Body of pancreas (tissue), 4 donors: ENCODE measurements around the gene C1orf167. TPM values are rescaled to one million over a fixed set of nuclear protein-coding genes. Genes with fewer than 3 reads are reported as not detected.

Experiments
- ATAC-seq: fragments of 150-250 bp; one replicate; pipeline ENCODE4 v1.9.1; 2016
- DNase-seq, 4 donors: peaks; one replicate each; pipeline ENCODE4 v3.0.0-alpha.2; 2019
- H3K27ac ChIP-seq, 4 donors: fragments of 200-600 bp; sonication (generic); 1 replicate in 3 of 4; 2 replicates in 1 of 4; pipeline versions ENCODE4 v1.5.1 to v1.6.1; 2016 to 2019; ENCODE audit warnings: mild to moderate bottlenecking in 1 of 4, mixed read lengths in 1 of 4, moderate library complexity in 1 of 4
- H3K27me3 ChIP-seq, 2 donors: fragments of 200-600 bp; sonication (generic); one replicate each; pipeline ENCODE4 v1.6.0; 2016; ENCODE audit warnings: mild to moderate bottlenecking in 1 of 2
- H3K36me3 ChIP-seq, 2 donors: fragments of 200-600 bp; sonication (generic); replicated peaks in 1 of 2; 2 replicates each; pipeline ENCODE4 v1.5.1; 2016; ENCODE audit warnings: low read depth in 2 of 2; ENCODE audit not compliant: insufficient read depth in 1 of 2
- H3K4me1 ChIP-seq: fragments of 200-600 bp; sonication (generic); one replicate; pipeline ENCODE4 v1.6.0; 2016
- H3K4me3 ChIP-seq, 2 donors: fragments of 200-600 bp; sonication (generic); 1 replicate in 1 of 2; 2 replicates in 1 of 2; pipeline ENCODE4 v1.5.1; 2016 to 2019
- H3K9me3 ChIP-seq, 3 donors: fragments of 200-600 bp; sonication (generic); 1 replicate in 2 of 3; 2 replicates in 1 of 3; pipeline ENCODE4 v1.5.1; 2016
- POLR2A ChIP-seq, 3 donors: fragments of 450-650 bp; IDR thresholded peaks; one replicate each; pipeline ENCODE4 v1.6.1; 2016; ENCODE audit warnings: antibody characterized with exemption in 3 of 3, mild to moderate bottlenecking in 2 of 3
- WGBS, 2 donors: methylation state at CpG; one replicate each; pipeline ENCODE4 v1.1.5; 2017; 5-methylcytosine and 5-hydroxymethylcytosine counted together
- intact Hi-C: fragments of 100-400 bp; cut with DNase I; formaldehyde crosslinking; loops from one replicate; pipeline ENCODE4 v1.15.1; 2023
- total RNA-seq, 2 donors: library from RNA; depleted of rRNA; stranded (reverse); fragments of >200 nt; gene quantifications; one replicate each; pipeline ENCODE4 v1.1.0, GENCODE V29; 2016
- TF ChIP-seq, protein P1 (sequence below), 7 experiments: fragments of 450-650 bp in 4 of 7; fragments of 200-600 bp in 3 of 7; sonication (generic) in 3 of 7; IDR thresholded peaks; one replicate each; pipeline ENCODE4 v1.5.1; 2016 to 2019; ENCODE audit warnings: antibody characterized with exemption in 7 of 7

C1orf167 gene
- total RNA-seq, 2 donors from 2014 or later: not detected

GRCh38 chr1:11795238-11795890 is 33.4 kb downstream of the C1orf167 start:
- Histone ChIP-seq H3K27me3 (no peaks in the 10 kb centered on the region), H3K36me3 (peaks cover 0 to 19% of the 10 kb centered on the region in 2 donors), H3K4me1 (peaks cover 19% of the 10 kb centered on the region), H3K9me3 (no peaks in the 10 kb centered on the region), H3K4me3 (no peak overlapping the region), H3K27ac (no peak overlapping the region)
- no peak for ATAC-seq
- 88 to 90% methylated on average over 13 to 14 of the region's 14 CpGs for WGBS, 2 donors
- intact Hi-C loops: no loop called here
- no peak for TF ChIP-seq POLR2A (IDR thresholded peaks at IDR 0.05)
- TF ChIP-seq, protein P1, sequence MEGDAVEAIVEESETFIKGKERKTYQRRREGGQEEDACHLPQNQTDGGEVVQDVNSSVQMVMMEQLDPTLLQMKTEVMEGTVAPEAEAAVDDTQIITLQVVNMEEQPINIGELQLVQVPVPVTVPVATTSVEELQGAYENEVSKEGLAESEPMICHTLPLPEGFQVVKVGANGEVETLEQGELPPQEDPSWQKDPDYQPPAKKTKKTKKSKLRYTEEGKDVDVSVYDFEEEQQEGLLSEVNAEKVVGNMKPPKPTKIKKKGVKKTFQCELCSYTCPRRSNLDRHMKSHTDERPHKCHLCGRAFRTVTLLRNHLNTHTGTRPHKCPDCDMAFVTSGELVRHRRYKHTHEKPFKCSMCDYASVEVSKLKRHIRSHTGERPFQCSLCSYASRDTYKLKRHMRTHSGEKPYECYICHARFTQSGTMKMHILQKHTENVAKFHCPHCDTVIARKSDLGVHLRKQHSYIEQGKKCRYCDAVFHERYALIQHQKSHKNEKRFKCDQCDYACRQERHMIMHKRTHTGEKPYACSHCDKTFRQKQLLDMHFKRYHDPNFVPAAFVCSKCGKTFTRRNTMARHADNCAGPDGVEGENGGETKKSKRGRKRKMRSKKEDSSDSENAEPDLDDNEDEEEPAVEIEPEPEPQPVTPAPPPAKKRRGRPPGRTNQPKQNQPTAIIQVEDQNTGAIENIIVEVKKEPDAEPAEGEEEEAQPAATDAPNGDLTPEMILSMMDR (IDR thresholded peaks at IDR 0.05): no peak
- DNase-seq: no peak

GRCh38 chr1:11796036-11796828 is 34.2 kb downstream of the C1orf167 start:
- Histone ChIP-seq H3K4me3 (no peak overlapping the region), H3K27ac (no peak overlapping the region), H3K36me3 (peaks cover 0 to 26% of the 10 kb centered on the region in 2 donors), H3K9me3 (no peaks in the 10 kb centered on the region), H3K27me3 (no peaks in the 10 kb centered on the region), H3K4me1 (peaks cover 10% of the 10 kb centered on the region)
- WGBS, 2 donors: 92 to 94% methylated on average over 8 to 13 of the region's 15 CpGs
- DNase-seq: no peak
- intact Hi-C loops: no loop called here
- TF ChIP-seq POLR2A (IDR thresholded peaks at IDR 0.05): no peak
- TF ChIP-seq, protein P1 (IDR thresholded peaks at IDR 0.05): no peak
- no peak for ATAC-seq

DNA sequence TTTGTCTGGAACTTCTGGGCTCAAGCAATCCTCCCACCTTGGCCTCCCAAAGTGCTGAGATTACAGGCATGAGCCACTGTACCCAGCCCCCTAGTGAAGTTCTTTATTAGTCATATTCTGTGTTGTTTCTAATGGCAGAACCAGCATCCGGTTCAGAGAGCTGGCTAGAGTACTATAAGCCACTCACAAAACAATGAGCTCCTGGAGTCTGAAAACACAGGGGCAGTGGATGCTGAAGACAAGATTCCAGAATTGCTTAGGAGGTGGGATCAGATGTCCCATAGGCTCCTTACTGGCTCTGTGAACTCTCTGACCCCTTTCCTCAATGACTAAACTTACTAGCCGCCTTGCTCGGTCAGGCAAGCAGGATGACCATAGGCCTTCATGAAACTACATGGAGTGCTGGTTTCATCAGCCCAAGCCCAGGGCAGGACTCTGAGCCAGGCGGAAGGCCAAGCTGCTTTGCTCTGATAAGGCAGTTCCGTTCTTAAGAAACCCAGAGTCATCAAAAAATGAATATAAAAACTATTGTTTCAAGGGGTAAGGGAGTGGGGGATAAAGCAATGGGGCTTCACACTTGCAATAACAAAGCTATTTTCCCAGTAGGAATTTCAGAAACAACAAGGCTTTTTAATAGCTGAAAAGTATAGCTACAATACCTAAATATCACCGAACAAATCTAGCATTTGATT is 35.7 kb downstream of the C1orf167 start:
- DNase-seq (peak in 1 of 4 donors; percentile 62), ATAC-seq (no peak)
- H3K36me3 ChIP-seq: peaks cover 0 to 26% of the 10 kb centered on the region in 2 donors
- WGBS, 2 donors: 60 to 74% methylated on average over 5 to 6 of the region's 6 CpGs
- no peak overlapping the region for H3K27ac ChIP-seq
- no peaks in the 10 kb centered on the region for H3K9me3 ChIP-seq
- intact Hi-C loops: no loop called here
- H3K4me3 ChIP-seq: no peak overlapping the region
- no peaks in the 10 kb centered on the region for H3K27me3 ChIP-seq
- peaks cover 4% of the 10 kb centered on the region for H3K4me1 ChIP-seq
- TF ChIP-seq, protein P1 (IDR thresholded peaks at IDR 0.05): no peak
- no peak for TF ChIP-seq POLR2A (IDR thresholded peaks at IDR 0.05)

DNA sequence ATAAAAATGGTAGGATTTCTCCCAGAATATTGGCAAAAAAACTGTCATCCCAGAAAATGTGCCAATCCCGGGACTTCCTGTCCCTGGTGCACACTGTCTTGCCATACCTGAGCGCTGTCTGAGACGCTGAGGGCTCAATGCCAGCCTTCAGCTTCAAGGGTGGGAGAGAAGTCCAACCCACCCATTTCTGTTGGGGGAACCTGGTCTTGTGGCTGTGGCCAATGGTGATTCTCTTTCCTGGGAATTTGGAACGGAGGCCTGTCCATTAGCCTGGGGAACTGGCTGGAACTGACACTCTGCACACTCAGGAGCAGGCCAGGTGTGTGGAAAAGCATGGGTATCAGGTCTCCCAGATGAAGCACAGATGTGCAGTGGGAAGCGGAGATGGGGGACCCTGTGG is 37.1 kb downstream of the C1orf167 start:
- TF ChIP-seq, protein P1 (IDR thresholded peaks at IDR 0.05): no peak
- no peak for TF ChIP-seq POLR2A (IDR thresholded peaks at IDR 0.05)
- ATAC-seq: no peak
- no peak overlapping the region for H3K4me3 ChIP-seq
- no peak overlapping the region for H3K27ac ChIP-seq
- DNase-seq: no peak
- peaks cover 0 to 26% of the 10 kb centered on the region in 2 donors for H3K36me3 ChIP-seq
- WGBS, 2 donors: 94 to 96% methylated on average over 5 of the region's 5 CpGs
- H3K27me3 ChIP-seq: no peaks in the 10 kb centered on the region
- no peaks in the 10 kb centered on the region for H3K9me3 ChIP-seq
- H3K4me1 ChIP-seq: peaks cover 18% of the 10 kb centered on the region
- intact Hi-C loops: no loop called here
